Dendritic cell treated with granulocyte-macrophage colony-stimulating factor and Interleukin-4, amounts not matched to agents 40 ng/mL and 50 ng/mL, for 4 days (primary cell): ENCODE data around the gene OBSCN.

ENCODE experiments used
- H3K27ac Mint-ChIP-seq: one replicate; pipeline ENCODE4 v1.8.0; 2022; ENCODE audit warnings: mild to moderate bottlenecking, mixed read lengths
- H3K27me3 Mint-ChIP-seq: one replicate; pipeline ENCODE4 v1.8.0; 2022; ENCODE audit warnings: mild to moderate bottlenecking, mixed read lengths
- H3K36me3 Mint-ChIP-seq: one replicate; pipeline ENCODE4 v1.8.0; 2022; ENCODE audit warnings: low read depth, mixed read lengths
- H3K4me1 Mint-ChIP-seq: one replicate; pipeline ENCODE4 v1.8.0; 2022; ENCODE audit warnings: low read depth, mixed read lengths
- H3K4me3 Mint-ChIP-seq: one replicate; pipeline ENCODE4 v1.8.0; 2022; ENCODE audit warnings: mild to moderate bottlenecking, moderate library complexity, mixed read lengths
- H3K9me3 Mint-ChIP-seq: one replicate; pipeline ENCODE4 v1.8.0; 2022; ENCODE audit warnings: mixed read lengths
- intact Hi-C: fragments of 100-400 bp; cut with micrococcal nuclease; formaldehyde crosslinking; loops from one replicate; pipeline ENCODE4 v1.15.0; 2022

Gene OBSCN

DNA sequence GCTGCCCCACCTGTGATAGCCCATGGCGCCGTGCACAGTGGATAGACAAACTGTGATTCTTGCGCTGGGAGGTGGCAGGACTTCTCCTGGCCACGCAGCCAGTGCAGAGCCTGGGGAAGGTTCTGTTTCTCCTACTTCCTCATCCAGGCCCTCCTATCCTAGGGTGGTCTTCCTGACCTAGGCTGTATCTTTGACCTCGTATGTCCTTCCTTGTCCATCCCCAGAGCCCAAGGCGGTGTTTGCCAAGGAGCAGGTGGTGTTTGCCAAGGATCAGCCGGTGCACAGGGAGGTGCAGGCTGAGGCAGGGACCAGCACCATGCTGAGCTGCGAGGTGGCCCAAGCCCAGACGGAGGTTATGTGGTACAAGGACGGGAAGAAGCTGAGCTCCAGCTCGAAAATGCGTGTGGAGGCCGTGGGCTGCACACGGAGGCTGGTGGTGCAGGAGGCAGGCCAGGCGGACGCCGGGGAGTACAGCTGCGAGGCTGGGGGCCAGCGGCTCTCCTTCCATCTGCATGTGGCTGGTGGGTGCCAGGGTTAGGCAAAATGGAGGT is 63.9 kb downstream of the OBSCN start:
- Mint-ChIP-seq H3K4me1 (peaks cover 11% of the 10 kb centered on the region), H3K9me3 (no peaks in the 10 kb centered on the region), H3K4me3 (no peak overlapping the region), H3K27me3 (peaks cover 13% of the 10 kb centered on the region), H3K36me3 (no peaks in the 10 kb centered on the region), H3K27ac (no peak overlapping the region)
- intact Hi-C loops, result no loop called here

DNA sequence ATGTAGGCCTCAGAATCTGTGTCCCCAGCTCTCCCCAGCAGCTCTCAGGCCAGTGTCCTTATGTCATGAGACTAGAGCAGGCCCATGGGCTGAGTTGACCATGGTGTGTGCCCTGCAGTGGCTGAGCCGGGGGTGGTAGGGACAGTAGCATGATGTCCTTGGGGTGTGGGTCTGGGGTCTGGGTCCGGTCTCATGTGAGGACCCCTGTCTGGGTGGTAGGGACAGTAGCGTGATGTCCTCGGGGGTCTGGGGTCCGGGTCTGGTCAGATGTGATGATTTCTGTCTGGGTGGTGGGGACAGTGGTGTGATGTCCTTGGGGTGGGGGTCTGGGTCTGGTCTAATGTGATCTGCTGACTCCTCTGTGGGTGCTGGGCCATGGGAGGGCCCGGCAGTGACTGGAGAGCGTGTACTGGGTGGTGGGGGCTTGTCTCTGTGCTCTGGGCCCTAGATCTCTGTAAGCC is 64.5 kb downstream of the OBSCN start:
- Mint-ChIP-seq H3K9me3 (no peaks in the 10 kb centered on the region), H3K36me3 (no peaks in the 10 kb centered on the region), H3K27me3 (peaks cover 13% of the 10 kb centered on the region), H3K4me3 (no peak overlapping the region), H3K4me1 (peaks cover 11% of the 10 kb centered on the region), H3K27ac (no peak overlapping the region)
- intact Hi-C loops, result no loop called here

DNA sequence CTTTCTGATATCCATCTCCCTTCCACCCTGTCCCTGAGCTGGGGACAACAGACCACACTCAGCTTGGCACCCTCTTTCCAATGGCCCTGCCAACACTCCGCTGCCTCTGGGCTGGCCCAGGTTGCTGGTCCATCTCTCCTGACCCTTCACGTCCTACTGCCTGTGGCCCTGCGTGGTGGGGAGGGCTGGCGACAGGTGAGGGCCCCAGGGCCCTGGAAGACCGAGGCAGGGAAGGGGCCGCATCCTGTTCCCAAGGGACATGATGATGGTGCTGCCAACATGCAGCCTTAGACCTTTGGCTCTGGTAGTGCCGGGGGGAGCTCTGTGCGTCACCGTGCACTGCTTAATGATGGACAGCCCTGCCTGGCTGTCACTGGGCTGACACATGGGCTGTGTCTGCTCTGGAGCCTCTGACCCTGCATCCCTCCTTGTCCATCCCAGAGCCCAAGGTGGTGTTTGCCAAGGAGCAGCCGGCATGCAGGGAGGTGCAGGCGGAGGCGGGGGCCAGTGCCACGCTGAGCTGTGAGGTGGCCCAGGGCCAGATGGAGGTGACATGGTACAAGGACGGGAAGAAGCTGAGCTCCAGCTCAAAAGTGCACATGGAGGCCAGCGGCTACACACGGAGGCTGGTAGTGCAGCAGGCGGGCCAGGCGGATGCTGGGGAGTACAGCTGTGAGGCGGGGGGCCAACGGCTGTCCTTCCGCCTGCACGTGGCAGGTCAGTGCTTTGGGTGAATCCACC is 65.2 kb downstream of the OBSCN start:
- H3K27me3 Mint-ChIP-seq, result peaks cover 13% of the 10 kb centered on the region
- H3K9me3 Mint-ChIP-seq, result no peaks in the 10 kb centered on the region
- no peak overlapping the region for H3K27ac Mint-ChIP-seq
- H3K4me1 Mint-ChIP-seq, result peaks cover 11% of the 10 kb centered on the region
- intact Hi-C loops, result no loop called here
- no peak overlapping the region for H3K4me3 Mint-ChIP-seq
- no peaks in the 10 kb centered on the region for H3K36me3 Mint-ChIP-seq

DNA sequence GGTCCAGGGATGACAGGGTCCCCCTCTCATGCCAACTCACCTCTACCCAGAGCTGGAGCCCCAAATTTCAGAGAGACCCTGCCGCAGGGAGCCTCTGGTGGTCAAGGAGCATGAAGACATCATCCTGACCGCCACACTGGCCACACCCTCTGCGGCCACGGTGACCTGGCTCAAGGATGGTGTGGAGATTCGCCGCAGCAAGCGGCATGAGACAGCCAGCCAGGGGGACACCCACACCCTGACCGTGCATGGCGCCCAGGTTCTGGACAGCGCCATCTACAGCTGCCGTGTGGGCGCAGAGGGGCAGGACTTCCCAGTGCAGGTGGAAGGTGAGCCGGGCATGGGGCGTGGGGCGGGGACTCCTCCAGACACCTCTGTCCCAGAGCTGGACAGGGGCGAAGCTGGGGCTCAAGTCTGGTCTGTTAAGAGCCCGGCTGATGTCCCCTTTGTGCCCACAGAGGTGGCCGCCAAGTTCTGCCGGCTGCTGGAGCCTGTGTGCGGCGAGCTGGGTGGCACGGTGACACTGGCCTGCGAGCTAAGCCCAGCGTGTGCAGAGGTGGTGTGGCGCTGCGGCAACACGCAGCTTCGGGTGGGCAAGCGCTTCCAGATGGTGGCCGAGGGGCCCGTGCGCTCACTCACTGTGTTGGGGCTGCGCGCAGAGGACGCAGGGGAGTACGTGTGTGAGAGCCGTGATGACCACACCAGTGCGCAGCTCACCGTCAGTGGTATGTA is 66.0 kb downstream of the OBSCN start:
- Mint-ChIP-seq H3K4me3 (no peak overlapping the region), H3K9me3 (no peaks in the 10 kb centered on the region), H3K4me1 (peaks cover 11% of the 10 kb centered on the region), H3K27ac (no peak overlapping the region), H3K36me3 (no peaks in the 10 kb centered on the region), H3K27me3 (peaks cover 13% of the 10 kb centered on the region)
- intact Hi-C loops, result no loop called here

DNA sequence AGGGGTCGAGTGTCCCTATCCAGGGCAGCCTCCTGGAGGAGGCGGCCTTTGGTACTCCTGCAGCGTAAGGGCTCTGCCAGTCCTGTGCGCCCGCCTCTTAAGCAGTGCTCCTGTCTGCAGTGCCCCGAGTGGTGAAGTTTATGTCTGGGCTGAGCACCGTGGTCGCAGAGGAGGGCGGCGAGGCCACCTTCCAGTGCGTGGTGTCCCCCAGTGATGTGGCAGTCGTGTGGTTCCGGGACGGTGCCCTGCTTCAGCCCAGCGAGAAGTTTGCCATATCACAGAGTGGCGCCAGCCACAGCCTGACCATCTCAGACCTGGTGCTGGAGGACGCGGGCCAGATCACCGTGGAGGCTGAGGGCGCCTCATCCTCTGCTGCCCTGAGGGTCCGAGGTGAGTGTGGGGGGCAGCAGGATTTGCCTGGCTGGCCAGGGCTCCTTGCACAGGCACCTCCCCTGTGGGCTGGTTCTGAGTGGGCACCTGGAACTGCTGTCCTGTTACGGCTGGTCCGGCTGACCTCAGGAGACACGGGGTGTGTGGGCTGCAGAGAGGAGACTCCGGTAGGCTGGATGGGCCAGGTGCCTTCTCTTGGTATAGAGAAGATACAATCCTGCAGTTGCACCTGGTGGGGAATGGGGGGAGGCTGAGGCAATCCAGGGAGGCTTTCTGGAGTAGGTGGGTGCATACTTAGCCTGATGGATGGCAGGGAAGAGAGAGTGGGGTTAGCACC is 66.8 kb downstream of the OBSCN start:
- Mint-ChIP-seq H3K27me3 (peaks cover 13% of the 10 kb centered on the region), H3K27ac (peak overlapping the region; percentile 61), H3K4me3 (peak overlapping the region; percentile 79), H3K9me3 (no peaks in the 10 kb centered on the region), H3K36me3 (no peaks in the 10 kb centered on the region), H3K4me1 (peaks cover 11% of the 10 kb centered on the region)
- intact Hi-C loops, result no loop called here

- Mint-ChIP-seq H3K36me3 (no peaks in the 10 kb centered on the region), H3K4me1 (peaks cover 11% of the 10 kb centered on the region), H3K27ac (peak overlapping the region; percentile 61), H3K27me3 (peaks cover 13% of the 10 kb centered on the region), H3K9me3 (no peaks in the 10 kb centered on the region), H3K4me3 (peak overlapping the region; percentile 79)
- intact Hi-C loops, result no loop called here
These were observed 67.3 kb downstream of the OBSCN start for GRCh38 chr1:228275179-228275429.

DNA sequence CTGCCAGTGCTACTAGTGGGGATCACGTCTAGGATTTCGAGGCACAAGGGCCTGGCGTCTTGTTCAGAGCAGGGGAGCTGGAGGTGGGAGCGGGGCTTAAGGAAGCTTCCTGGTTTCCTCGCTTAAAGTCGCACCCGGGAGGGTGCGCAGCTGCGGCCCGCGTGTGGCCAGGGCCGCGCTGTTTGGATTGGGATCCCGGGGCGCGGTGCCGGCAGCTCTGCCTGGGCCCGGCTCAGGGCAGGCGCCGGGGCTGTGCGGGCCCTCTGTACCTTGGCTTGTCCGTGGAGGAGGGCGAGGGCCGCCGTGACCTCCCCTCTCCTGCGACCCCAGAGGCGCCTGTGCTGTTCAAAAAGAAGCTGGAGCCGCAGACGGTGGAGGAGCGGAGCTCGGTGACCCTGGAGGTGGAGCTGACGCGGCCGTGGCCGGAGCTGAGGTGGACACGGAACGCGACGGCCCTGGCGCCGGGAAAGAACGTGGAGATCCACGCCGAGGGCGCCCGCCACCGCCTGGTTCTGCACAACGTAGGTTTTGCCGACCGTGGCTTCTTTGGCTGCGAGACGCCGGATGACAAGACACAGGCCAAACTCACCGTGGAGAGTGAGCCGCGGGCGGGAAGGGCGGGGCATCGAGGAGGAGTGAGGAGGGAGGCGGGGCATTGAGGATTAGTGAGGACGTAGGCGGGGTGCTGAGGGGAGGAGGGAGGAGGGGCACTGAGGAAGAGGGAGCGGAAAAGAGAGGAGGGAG is 67.8 kb downstream of the OBSCN start:
- peak overlapping the region; percentile 79 for H3K4me3 Mint-ChIP-seq
- intact Hi-C loops, result no loop called here
- H3K4me1 Mint-ChIP-seq, result peaks cover 11% of the 10 kb centered on the region
- H3K9me3 Mint-ChIP-seq, result no peaks in the 10 kb centered on the region
- no peaks in the 10 kb centered on the region for H3K36me3 Mint-ChIP-seq
- peak overlapping the region; percentile 61 for H3K27ac Mint-ChIP-seq
- peaks cover 13% of the 10 kb centered on the region for H3K27me3 Mint-ChIP-seq

DNA sequence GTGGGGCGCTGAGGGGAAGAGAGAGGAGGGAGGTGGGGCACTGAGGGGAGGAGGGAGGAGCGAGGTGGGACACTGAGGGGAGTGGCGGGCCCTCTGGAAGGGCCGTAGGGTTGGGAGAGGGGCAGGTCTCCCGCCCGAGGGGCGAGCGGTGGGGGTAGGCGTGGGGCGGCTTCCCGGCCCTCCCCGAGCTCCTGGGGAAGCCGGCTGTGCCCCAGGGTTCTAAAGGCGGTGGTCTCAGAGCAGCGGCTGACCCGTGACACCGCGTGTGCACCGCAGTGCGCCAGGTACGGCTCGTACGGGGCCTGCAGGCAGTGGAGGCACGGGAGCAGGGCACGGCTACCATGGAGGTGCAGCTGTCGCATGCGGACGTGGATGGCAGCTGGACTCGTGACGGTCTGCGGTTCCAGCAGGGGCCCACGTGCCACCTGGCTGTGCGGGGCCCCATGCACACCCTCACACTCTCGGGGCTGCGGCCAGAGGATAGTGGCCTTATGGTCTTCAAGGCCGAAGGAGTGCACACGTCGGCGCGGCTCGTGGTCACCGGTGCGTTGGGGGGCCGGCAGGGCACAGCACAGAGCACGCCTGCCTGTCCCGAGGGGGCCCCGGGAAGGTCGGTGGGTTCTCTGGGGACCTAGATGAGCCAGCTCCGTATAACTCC is 68.5 kb downstream of the OBSCN start:
- Mint-ChIP-seq H3K9me3 (no peaks in the 10 kb centered on the region), H3K27ac (peak overlapping the region; percentile 61), H3K27me3 (peaks cover 13% of the 10 kb centered on the region), H3K4me3 (peak overlapping the region; percentile 79), H3K4me1 (peaks cover 11% of the 10 kb centered on the region), H3K36me3 (no peaks in the 10 kb centered on the region)
- intact Hi-C loops, result no loop called here

GRCh38 chr1:228276901-228277490 is 69.2 kb downstream of the OBSCN start:
- Mint-ChIP-seq H3K4me1 (peaks cover 11% of the 10 kb centered on the region), H3K27me3 (peaks cover 13% of the 10 kb centered on the region), H3K4me3 (no peak overlapping the region), H3K27ac (no peak overlapping the region), H3K9me3 (no peaks in the 10 kb centered on the region), H3K36me3 (no peaks in the 10 kb centered on the region)
- intact Hi-C loops, result no loop called here

GRCh38 chr1:228277491-228278431 is 69.9 kb downstream of the OBSCN start:
- no peaks in the 10 kb centered on the region for H3K9me3 Mint-ChIP-seq
- intact Hi-C loops, result no loop called here
- H3K36me3 Mint-ChIP-seq, result no peaks in the 10 kb centered on the region
- H3K4me1 Mint-ChIP-seq, result peaks cover 11% of the 10 kb centered on the region
- H3K27me3 Mint-ChIP-seq, result peaks cover 13% of the 10 kb centered on the region
- H3K4me3 Mint-ChIP-seq, result no peak overlapping the region
- no peak overlapping the region for H3K27ac Mint-ChIP-seq

GRCh38 chr1:228278432-228278941 is 70.6 kb downstream of the OBSCN start:
- Mint-ChIP-seq H3K4me1 (peaks cover 11% of the 10 kb centered on the region), H3K27me3 (peaks cover 13% of the 10 kb centered on the region), H3K27ac (no peak overlapping the region), H3K4me3 (no peak overlapping the region), H3K9me3 (no peaks in the 10 kb centered on the region), H3K36me3 (no peaks in the 10 kb centered on the region)
- intact Hi-C loops, result no loop called here
